ENCODE data around the gene LRIT1. TPM values are rescaled to one million over a fixed set of nuclear protein-coding genes. Genes with fewer than 3 reads are reported as not detected.

Gene LRIT1
- total RNA-seq, 1 experiment from 2014 or later: not detected

GRCh38 chr10:84204610-84205009 lies 36.7 kb downstream of the LRIT1 start:
- CTCF ChIA-PET: interaction anchor here (1.0 to 1.7 kb wide), 3 partner anchors 13 to 57 kb away, joined by 4 to 5 read pairs (median 4); no protein-coding TSS in a partner anchor
- no TSS peak for BruUV-seq (replicated peaks)
- intact Hi-C loops (cut with micrococcal nuclease): loop anchor here (1.0 kb wide), 2 partner anchors 56 to 78 kb away; no protein-coding TSS in a partner anchor

DNA sequence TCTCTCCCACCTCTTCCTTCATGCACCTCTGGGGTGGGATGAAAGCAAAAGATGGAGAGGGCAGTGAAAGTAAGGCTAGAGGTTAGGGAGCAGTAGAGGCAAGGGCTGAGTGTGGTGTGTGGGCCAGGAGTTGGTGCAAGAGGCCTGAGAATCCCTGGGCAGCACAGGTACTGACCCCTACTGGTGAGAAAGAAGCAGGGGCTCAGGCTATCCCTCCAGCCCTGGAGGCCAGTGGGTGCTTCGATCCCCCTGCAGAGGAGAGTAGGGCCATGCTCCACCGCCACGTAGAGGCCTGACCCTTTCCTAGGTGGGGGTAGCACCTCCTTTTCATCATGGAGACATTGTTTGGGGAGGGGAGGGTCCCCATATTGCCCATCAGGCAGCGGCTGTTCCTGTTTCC lies 37.2 kb downstream of the LRIT1 start:
- intact Hi-C loops (cut with micrococcal nuclease): no loop called here
- ATAC-seq: peak; percentile 68

More at GRCh38 chr10:84204610-84205009, 36.7 kb downstream of the LRIT1 start:
- no peak for ATAC-seq
- no peaks in the 10 kb centered on the region for H3K79me2 ChIP-seq (ENCODE audit: insufficient read depth, low read length)
- no peak overlapping the region for H3K4me3 ChIP-seq (replicated peaks in 1 of 2; ENCODE audit: low read depth in 1 of 2, low read length in 2 of 2)
- no peak overlapping the region for H2AFZ ChIP-seq (ENCODE audit: low read depth, low read length, poor library complexity, severe bottlenecking)
- POLR2A ChIA-PET: no interaction called here
- no peak overlapping the region for H3K27ac ChIP-seq (ENCODE audit: low read depth, low read length)
- H3K9me3 ChIP-seq (ENCODE audit: control insufficient read depth in 1 of 2, insufficient read depth in 1 of 2, low read depth in 1 of 2, low read length in 2 of 2): no peaks in the 10 kb centered on the region
- RAD21 ChIA-PET (ENCODE audit: low non-redundant PET in 1 of 2, low total read pairs in 2 of 2, uncharacterized antibody in 2 of 2, unreplicated experiment in 2 of 2): no interaction called here
- no peak overlapping the region for H3K9ac ChIP-seq (ENCODE audit: low read length)
- H3K4me2 ChIP-seq (ENCODE audit: low read length): no peak overlapping the region
- no peak for DNase-seq (ENCODE audit: low read depth, low spot score)
- no peaks in the 10 kb centered on the region for H3K36me3 ChIP-seq (ENCODE audit: control insufficient read depth in 1 of 2, insufficient read depth in 2 of 2, low read length in 2 of 2)
- H3K9me2 ChIP-seq (ENCODE audit: insufficient read depth): no peaks in the 10 kb centered on the region
- H4K20me1 ChIP-seq (ENCODE audit: insufficient read depth): no peaks in the 10 kb centered on the region
- H3K27me3 ChIP-seq (ENCODE audit: insufficient read depth, low read length): peaks cover 19% of the 10 kb centered on the region
- no peak for TF ChIP-seq SIN3A (IDR thresholded peaks at IDR 0.05; ENCODE audit: low read depth)
- H3K4me1 ChIP-seq (ENCODE audit: control insufficient read depth in 1 of 2, insufficient read depth in 2 of 2, low read length in 2 of 2): no peaks in the 10 kb centered on the region

More for the DNA sequence above, 37.2 kb downstream of the LRIT1 start:
- H2AFZ ChIP-seq (ENCODE audit: low read depth, low read length, poor library complexity, severe bottlenecking): no peak overlapping the region
- no TSS peak for BruUV-seq (replicated peaks)
- H3K36me3 ChIP-seq (ENCODE audit: control insufficient read depth in 1 of 2, insufficient read depth in 2 of 2, low read length in 2 of 2): no peaks in the 10 kb centered on the region
- ChIA-PET CTCF (interaction anchor here (1.4 kb wide), 1 partner anchor 57 kb away, joined by 4 read pairs; no protein-coding TSS in a partner anchor), RAD21 (ENCODE audit: low non-redundant PET in 1 of 2, low total read pairs in 2 of 2, uncharacterized antibody in 2 of 2, unreplicated experiment in 2 of 2) (no interaction called here), POLR2A (no interaction called here)
- H3K27ac ChIP-seq (ENCODE audit: low read depth, low read length): no peak overlapping the region
- H4K20me1 ChIP-seq (ENCODE audit: insufficient read depth): no peaks in the 10 kb centered on the region
- no peak overlapping the region for H3K4me3 ChIP-seq (replicated peaks in 1 of 2; ENCODE audit: low read depth in 1 of 2, low read length in 2 of 2)
- TF ChIP-seq JUND (IDR thresholded peaks at IDR 0.05): no peak
- TF ChIP-seq, protein P1, sequence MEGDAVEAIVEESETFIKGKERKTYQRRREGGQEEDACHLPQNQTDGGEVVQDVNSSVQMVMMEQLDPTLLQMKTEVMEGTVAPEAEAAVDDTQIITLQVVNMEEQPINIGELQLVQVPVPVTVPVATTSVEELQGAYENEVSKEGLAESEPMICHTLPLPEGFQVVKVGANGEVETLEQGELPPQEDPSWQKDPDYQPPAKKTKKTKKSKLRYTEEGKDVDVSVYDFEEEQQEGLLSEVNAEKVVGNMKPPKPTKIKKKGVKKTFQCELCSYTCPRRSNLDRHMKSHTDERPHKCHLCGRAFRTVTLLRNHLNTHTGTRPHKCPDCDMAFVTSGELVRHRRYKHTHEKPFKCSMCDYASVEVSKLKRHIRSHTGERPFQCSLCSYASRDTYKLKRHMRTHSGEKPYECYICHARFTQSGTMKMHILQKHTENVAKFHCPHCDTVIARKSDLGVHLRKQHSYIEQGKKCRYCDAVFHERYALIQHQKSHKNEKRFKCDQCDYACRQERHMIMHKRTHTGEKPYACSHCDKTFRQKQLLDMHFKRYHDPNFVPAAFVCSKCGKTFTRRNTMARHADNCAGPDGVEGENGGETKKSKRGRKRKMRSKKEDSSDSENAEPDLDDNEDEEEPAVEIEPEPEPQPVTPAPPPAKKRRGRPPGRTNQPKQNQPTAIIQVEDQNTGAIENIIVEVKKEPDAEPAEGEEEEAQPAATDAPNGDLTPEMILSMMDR (IDR thresholded peaks at IDR 0.05 in 2 of 3, conservative IDR thresholded peaks at IDR 0.05 in 1 of 3; ENCODE audit: borderline replicate concordance in 1 of 3, insufficient read depth in 1 of 3, low read depth in 2 of 3, low read length in 2 of 3): peak; percentile 13 to 77 (median 66); a peak in 5 of 6 replicates
- no peak for TF ChIP-seq YY1 (IDR thresholded peaks at IDR 0.05; ENCODE audit: extremely low read depth, insufficient replicate concordance, low read depth, low read length)
- peak; percentile 31; the same call in 1 of the 2 replicates for TF ChIP-seq RAD21 (IDR thresholded peaks at IDR 0.05; ENCODE audit: low read depth)
- no peak for TF ChIP-seq EZH2 (IDR thresholded peaks at IDR 0.05)
- TF ChIP-seq POLR2A (IDR thresholded peaks at IDR 0.05; ENCODE audit: borderline replicate concordance, extremely low read depth, insufficient read depth, insufficient read length): no peak
- TF ChIP-seq, protein P2, sequence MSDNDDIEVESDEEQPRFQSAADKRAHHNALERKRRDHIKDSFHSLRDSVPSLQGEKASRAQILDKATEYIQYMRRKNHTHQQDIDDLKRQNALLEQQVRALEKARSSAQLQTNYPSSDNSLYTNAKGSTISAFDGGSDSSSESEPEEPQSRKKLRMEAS (IDR thresholded peaks at IDR 0.05): no peak
- H3K4me1 ChIP-seq (ENCODE audit: control insufficient read depth in 1 of 2, insufficient read depth in 2 of 2, low read length in 2 of 2): no peaks in the 10 kb centered on the region
- no peaks in the 10 kb centered on the region for H3K9me3 ChIP-seq (ENCODE audit: control insufficient read depth in 1 of 2, insufficient read depth in 1 of 2, low read depth in 1 of 2, low read length in 2 of 2)
- H3K27me3 ChIP-seq (ENCODE audit: insufficient read depth, low read length): peaks cover 19% of the 10 kb centered on the region
- no peaks in the 10 kb centered on the region for H3K9me2 ChIP-seq (ENCODE audit: insufficient read depth)
- H3K9ac ChIP-seq (ENCODE audit: low read length): no peak overlapping the region
- DNase-seq (ENCODE audit: low read depth, low spot score): peak; percentile 6
- H3K79me2 ChIP-seq (ENCODE audit: insufficient read depth, low read length): no peaks in the 10 kb centered on the region
- no peak overlapping the region for H3K4me2 ChIP-seq (ENCODE audit: low read length)

All from HCT116 (cell line).